Measurements from ENCODE around the gene LY6G6C.

GRCh38 chr6:31730631-31731086, 9.1 kb upstream of the LY6G6C start:
- TF ChIP-seq, protein P1, sequence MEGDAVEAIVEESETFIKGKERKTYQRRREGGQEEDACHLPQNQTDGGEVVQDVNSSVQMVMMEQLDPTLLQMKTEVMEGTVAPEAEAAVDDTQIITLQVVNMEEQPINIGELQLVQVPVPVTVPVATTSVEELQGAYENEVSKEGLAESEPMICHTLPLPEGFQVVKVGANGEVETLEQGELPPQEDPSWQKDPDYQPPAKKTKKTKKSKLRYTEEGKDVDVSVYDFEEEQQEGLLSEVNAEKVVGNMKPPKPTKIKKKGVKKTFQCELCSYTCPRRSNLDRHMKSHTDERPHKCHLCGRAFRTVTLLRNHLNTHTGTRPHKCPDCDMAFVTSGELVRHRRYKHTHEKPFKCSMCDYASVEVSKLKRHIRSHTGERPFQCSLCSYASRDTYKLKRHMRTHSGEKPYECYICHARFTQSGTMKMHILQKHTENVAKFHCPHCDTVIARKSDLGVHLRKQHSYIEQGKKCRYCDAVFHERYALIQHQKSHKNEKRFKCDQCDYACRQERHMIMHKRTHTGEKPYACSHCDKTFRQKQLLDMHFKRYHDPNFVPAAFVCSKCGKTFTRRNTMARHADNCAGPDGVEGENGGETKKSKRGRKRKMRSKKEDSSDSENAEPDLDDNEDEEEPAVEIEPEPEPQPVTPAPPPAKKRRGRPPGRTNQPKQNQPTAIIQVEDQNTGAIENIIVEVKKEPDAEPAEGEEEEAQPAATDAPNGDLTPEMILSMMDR (IDR thresholded peaks at IDR 0.05): no peak
- no peak for TF ChIP-seq POLR2A (IDR thresholded peaks at IDR 0.05)
